Measurements from ENCODE around the gene ARHGAP10.

ARHGAP10 gene

GRCh38 chr4:147773261-147774184, 41.6 kb downstream of the ARHGAP10 start:
- H3K4me3 ChIP-seq = no peak overlapping the region
- no peaks in the 10 kb centered on the region for H3K9me3 ChIP-seq
- peak overlapping the region; percentile 43 to 55 for H3K27ac ChIP-seq
- intact Hi-C loops (cut with DNase I; ENCODE audit: low total_unique reads) = no loop called here
- no peaks in the 10 kb centered on the region for H3K27me3 ChIP-seq
- TF ChIP-seq, protein P1, sequence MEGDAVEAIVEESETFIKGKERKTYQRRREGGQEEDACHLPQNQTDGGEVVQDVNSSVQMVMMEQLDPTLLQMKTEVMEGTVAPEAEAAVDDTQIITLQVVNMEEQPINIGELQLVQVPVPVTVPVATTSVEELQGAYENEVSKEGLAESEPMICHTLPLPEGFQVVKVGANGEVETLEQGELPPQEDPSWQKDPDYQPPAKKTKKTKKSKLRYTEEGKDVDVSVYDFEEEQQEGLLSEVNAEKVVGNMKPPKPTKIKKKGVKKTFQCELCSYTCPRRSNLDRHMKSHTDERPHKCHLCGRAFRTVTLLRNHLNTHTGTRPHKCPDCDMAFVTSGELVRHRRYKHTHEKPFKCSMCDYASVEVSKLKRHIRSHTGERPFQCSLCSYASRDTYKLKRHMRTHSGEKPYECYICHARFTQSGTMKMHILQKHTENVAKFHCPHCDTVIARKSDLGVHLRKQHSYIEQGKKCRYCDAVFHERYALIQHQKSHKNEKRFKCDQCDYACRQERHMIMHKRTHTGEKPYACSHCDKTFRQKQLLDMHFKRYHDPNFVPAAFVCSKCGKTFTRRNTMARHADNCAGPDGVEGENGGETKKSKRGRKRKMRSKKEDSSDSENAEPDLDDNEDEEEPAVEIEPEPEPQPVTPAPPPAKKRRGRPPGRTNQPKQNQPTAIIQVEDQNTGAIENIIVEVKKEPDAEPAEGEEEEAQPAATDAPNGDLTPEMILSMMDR (IDR thresholded peaks at IDR 0.05) = no peak
- DNase-seq = no peak
- H3K36me3 ChIP-seq = no peaks in the 10 kb centered on the region
- H3K4me1 ChIP-seq = peaks cover 0 to 99% (median 53%) of the 10 kb centered on the region in 4 donors

GRCh38 chr4:147776716-147777115, 44.8 kb downstream of the ARHGAP10 start:
- TF ChIP-seq, protein P1 (IDR thresholded peaks at IDR 0.05) = no peak
- H3K27ac ChIP-seq = no peak overlapping the region
- no peaks in the 10 kb centered on the region for H3K9me3 ChIP-seq
- no peaks in the 10 kb centered on the region for H3K36me3 ChIP-seq
- intact Hi-C loops (cut with DNase I; ENCODE audit: low total_unique reads) = no loop called here
- no peak for DNase-seq
- no peaks in the 10 kb centered on the region for H3K27me3 ChIP-seq
- no peak overlapping the region for H3K4me3 ChIP-seq
- H3K4me1 ChIP-seq = peaks cover 0 to 94% (median 59%) of the 10 kb centered on the region in 4 donors

- intact Hi-C loops (cut with DNase I; ENCODE audit: low total_unique reads) = no loop called here
- H3K27ac ChIP-seq = no peak overlapping the region
- no peaks in the 10 kb centered on the region for H3K36me3 ChIP-seq
- DNase-seq = no peak
- no peaks in the 10 kb centered on the region for H3K9me3 ChIP-seq
- no peaks in the 10 kb centered on the region for H3K27me3 ChIP-seq
- TF ChIP-seq, protein P1 (IDR thresholded peaks at IDR 0.05) = no peak
- H3K4me3 ChIP-seq = no peak overlapping the region
- peaks cover 0 to 92% (median 53%) of the 10 kb centered on the region in 4 donors for H3K4me1 ChIP-seq
These were observed 45.7 kb downstream of the ARHGAP10 start for GRCh38 chr4:147777456-147778091.

DNA sequence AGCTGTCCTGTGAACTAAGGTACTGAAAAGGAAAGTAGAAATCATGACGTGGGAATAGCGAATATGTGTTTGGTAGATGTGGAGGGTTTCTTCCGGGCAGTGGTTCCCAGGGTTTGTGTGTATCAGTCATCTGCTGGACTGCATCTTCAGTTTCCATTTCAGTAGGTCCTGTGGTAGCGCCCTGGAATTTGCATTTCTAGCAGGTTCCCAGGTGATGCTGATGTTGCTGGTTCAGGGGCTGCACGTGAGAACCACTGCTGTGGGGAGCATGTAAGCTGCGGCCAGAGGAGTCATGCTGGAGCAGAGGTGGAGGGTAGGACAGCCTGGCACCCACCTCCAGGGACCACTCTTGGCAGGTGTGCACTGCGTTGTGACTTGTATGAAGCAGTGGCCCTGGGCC, 47.1 kb downstream of the ARHGAP10 start:
- no peak for DNase-seq
- intact Hi-C loops (cut with DNase I; ENCODE audit: low total_unique reads) = no loop called here
- Histone ChIP-seq H3K27ac (no peak overlapping the region), H3K27me3 (no peaks in the 10 kb centered on the region), H3K36me3 (no peaks in the 10 kb centered on the region), H3K9me3 (no peaks in the 10 kb centered on the region), H3K4me1 (peaks cover 0 to 80% (median 41%) of the 10 kb centered on the region in 4 donors), H3K4me3 (no peak overlapping the region)
- TF ChIP-seq, protein P1 (IDR thresholded peaks at IDR 0.05) = no peak

- TF ChIP-seq, protein P1 (IDR thresholded peaks at IDR 0.05) = no peak
- Histone ChIP-seq H3K27ac (no peak overlapping the region), H3K4me1 (peaks cover 0 to 75% (median 39%) of the 10 kb centered on the region in 4 donors), H3K27me3 (no peaks in the 10 kb centered on the region), H3K4me3 (no peak overlapping the region), H3K36me3 (no peaks in the 10 kb centered on the region), H3K9me3 (no peaks in the 10 kb centered on the region)
- DNase-seq = no peak
- intact Hi-C loops (cut with DNase I; ENCODE audit: low total_unique reads) = no loop called here
These were observed 47.6 kb downstream of the ARHGAP10 start for GRCh38 chr4:147779451-147779850.

All from tibial artery (tissue), 4 donors.